PFSK-1 (cell line): Measurements from ENCODE around the gene PSMB4.

Source experiments
- SIN3A ChIP-seq: IDR thresholded peaks from 2 replicates; pipeline ENCODE4 v1.6.1; 2012; ENCODE audit warnings: mild to moderate bottlenecking, low read length, moderate library complexity, borderline replicate concordance; ENCODE audit not compliant: insufficient read depth
- TF ChIP-seq, protein P1 (sequence below), 2 experiments: IDR thresholded peaks; 2 replicates each; pipeline versions ENCODE4 v1.6.1 to v1.8.0; 2011 to 2012; ENCODE audit warnings: low read depth in 2 of 2, low read length in 2 of 2, control low read depth in 1 of 2, inconsistent platforms in 1 of 2, mild to moderate bottlenecking in 1 of 2, moderate library complexity in 1 of 2; ENCODE audit not compliant: insufficient read depth in 1 of 2

GRCh38 chr1:151367658-151368392, 31.5 kb upstream of the PSMB4 start:
- TF ChIP-seq, protein P1, sequence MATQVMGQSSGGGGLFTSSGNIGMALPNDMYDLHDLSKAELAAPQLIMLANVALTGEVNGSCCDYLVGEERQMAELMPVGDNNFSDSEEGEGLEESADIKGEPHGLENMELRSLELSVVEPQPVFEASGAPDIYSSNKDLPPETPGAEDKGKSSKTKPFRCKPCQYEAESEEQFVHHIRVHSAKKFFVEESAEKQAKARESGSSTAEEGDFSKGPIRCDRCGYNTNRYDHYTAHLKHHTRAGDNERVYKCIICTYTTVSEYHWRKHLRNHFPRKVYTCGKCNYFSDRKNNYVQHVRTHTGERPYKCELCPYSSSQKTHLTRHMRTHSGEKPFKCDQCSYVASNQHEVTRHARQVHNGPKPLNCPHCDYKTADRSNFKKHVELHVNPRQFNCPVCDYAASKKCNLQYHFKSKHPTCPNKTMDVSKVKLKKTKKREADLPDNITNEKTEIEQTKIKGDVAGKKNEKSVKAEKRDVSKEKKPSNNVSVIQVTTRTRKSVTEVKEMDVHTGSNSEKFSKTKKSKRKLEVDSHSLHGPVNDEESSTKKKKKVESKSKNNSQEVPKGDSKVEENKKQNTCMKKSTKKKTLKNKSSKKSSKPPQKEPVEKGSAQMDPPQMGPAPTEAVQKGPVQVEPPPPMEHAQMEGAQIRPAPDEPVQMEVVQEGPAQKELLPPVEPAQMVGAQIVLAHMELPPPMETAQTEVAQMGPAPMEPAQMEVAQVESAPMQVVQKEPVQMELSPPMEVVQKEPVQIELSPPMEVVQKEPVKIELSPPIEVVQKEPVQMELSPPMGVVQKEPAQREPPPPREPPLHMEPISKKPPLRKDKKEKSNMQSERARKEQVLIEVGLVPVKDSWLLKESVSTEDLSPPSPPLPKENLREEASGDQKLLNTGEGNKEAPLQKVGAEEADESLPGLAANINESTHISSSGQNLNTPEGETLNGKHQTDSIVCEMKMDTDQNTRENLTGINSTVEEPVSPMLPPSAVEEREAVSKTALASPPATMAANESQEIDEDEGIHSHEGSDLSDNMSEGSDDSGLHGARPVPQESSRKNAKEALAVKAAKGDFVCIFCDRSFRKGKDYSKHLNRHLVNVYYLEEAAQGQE (IDR thresholded peaks at IDR 0.05; ENCODE audit: insufficient read depth in 1 of 2, low read depth in 2 of 2, low read length in 2 of 2): no peak
- no peak for TF ChIP-seq SIN3A
